ENCODE results near the gene CDC14A. TPM values are rescaled to one million over a fixed set of nuclear protein-coding genes. Genes with fewer than 3 reads are reported as not detected.

The CDC14A gene
- total RNA-seq, 2 experiments from 2014 or later: 16.0 to 18.4 TPM

DNA sequence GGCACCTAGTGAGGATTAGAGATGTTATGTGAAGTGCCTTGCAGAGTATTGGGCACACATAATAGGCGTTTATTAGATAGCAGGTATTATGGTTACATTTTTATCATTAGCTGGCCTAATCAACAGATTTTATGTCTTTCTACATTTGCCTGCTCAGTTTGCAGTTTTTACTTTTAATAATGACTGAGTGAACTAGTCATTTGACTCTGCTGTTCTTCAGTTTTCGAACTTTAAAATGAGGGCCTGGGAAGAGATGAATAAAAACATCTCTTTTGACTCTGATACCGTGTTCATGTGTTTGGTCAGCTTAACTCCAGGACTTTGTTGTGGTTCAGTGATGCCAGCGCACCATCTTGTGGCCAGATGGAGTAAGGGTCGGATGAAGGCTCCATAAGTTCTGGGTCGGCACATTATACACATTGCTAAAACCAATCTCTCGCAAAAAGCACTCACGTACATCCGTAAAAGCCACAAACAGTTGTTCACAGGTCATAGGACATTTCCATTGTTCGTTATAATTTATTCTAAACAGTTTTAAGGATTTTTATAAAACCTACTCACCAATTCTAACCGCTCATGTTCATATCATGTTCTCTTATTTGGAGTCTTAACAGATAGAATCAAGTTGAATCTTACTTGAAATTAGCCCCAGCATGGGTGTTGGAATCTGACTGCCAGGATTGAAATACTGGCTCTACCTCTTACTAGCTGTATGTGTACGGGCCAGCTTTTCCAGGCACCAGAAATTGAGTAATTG is 107.2 kb downstream of the CDC14A start:
- POLR2A ChIA-PET: interaction anchor here (0.6 to 1.6 kb wide), 2 partner anchors 106 to 193 kb away, joined by 6 read pairs; no protein-coding TSS in a partner anchor
- CTCF ChIA-PET: interaction anchor here (0.6 to 1.8 kb wide), 12 partner anchors 10 to 409 kb away, joined by 3 to 11 read pairs (median 4); no protein-coding TSS in a partner anchor

DNA sequence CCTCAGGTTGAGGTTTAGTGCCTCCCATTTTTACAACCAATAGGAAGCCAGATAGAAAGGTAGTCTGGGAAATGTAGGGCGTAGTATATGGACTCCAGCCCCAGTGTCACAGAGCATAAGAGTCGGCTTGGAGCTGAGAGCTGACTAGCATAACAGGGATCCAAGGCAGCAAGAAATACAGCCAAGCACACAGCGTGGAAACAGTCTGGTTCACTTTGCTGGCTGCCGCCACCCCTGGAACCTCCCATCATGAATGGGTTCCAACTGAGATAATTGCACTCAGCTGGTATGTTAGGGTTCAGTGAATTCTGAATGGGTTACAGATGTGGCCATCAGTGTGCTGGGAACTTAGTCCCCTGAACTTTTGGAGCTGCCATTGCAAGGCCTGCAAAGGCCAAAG is 108.9 kb downstream of the CDC14A start:
- POLR2A ChIA-PET: interaction anchor here (0.5 kb wide), 2 partner anchors 30 to 41 kb away, joined by 3 to 4 read pairs; no protein-coding TSS in a partner anchor
- CTCF ChIA-PET: interaction anchor here (1.8 kb wide), 1 partner anchor 407 kb away, joined by 11 read pairs; no protein-coding TSS in a partner anchor

DNA sequence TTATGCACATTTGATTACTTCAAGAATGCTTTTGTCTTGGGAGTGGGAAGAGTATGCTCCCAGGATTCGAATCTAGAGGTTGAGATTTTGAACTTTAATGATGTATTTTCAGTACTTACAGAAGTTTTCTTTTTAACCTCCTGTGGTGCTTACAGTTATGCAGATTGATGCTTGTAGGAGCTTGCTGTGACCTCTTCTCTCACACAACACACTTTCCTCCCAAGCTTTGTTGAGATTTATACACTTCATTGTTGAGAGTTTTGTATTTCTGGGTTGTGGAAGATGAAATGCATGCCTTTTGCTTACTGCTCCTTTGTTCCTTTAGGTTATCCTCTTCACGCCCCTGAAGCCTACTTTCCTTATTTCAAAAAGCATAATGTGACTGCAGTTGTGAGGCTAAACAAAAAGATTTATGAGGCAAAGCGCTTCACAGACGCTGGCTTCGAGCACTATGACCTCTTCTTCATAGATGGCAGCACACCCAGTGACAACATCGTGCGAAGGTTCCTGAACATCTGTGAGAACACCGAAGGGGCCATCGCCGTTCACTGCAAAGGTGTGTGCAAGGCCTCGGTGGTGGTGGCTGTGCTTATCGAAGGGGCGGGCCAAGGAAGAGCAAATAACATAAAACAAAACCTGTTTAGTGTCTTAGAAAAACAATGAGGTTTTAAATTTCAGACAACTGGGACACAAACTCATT is 110.2 kb downstream of the CDC14A start:
- CTCF ChIA-PET: interaction anchor here (2.5 kb wide), 1 partner anchor 406 kb away, joined by 13 read pairs; no protein-coding TSS in a partner anchor

DNA sequence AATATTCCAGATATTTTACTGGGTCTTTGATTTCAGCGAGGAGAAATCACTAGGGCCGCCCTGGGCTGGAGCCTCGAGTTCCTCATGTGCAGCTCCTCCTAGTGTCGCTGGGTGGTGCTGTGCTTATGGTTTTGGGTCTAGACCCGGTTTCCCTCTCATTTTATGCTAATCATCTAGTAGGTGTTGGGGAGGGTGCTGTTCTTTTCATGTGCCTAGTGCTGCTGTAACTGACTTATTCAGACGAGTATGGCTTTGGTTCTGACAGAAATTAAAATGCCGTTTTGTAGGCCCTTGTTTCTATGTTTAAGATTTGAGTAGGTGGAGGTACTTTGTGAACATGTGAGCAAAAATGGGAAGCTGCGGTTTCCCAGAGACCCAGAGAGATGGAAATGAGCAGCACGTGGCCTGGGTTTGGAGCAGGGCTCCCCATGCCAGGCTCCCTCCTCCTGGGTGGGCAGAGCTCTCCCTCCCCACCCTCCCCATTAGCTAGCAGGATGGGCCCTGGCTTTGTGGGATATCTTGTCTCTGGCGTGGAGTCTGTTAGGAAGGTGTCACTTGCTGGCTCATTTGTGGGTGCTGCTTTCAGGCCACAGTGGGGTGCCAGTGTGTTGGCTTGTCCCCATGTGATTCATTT is 111.6 kb downstream of the CDC14A start:
- POLR2A ChIA-PET: no interaction called here
- CTCF ChIA-PET: interaction anchor here (0.6 to 2.5 kb wide), 6 partner anchors 9 to 404 kb away, joined by 3 to 13 read pairs (median 4); no protein-coding TSS in a partner anchor

More for the DNA sequence above, 110.2 kb downstream of the CDC14A start:
- POLR2A ChIA-PET: no interaction called here

DNA sequence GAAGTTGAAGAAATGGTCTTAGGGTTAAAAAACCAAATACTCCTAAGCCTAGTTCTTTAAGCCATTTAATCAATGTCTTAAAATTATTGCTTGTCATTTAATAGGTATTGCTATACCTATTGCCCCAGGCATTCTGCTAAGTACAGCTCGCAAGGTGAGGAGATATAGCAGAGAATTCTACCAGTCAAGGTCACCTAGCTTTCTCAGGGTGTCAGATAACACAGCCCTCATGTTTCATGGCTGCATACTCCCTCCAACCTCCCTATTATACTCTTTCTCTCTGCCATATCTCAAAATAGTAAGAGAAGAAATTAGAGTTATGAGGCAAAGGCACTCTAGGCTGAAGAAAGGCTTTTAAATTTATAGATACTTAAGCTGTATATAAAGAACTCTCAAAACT is 117.3 kb downstream of the CDC14A start:
- ChIA-PET POLR2A (no interaction called here), CTCF (interaction anchor here (1.1 kb wide), 1 partner anchor 78 kb away, joined by 3 read pairs; no protein-coding TSS in a partner anchor)

DNA sequence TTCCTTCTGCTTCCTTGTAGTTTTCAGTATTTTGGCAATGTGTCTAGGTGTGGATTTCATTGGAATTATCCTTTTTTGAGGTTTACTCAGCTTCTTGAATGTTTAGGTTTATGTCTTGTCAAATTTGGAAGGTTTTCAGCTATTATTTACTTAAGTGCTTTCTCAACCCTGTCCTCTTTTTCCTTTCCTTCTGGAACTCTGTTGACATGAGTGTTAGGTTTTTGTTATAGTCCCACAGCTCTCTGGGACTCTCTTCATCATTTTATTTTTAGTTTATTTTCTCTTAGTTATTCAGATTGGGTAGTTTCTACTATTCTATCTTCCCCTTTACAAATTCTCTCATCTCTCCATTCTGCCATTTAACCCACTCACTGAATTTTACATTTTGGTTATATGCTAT is 122.5 kb downstream of the CDC14A start:
- POLR2A ChIA-PET: no interaction called here

DNA sequence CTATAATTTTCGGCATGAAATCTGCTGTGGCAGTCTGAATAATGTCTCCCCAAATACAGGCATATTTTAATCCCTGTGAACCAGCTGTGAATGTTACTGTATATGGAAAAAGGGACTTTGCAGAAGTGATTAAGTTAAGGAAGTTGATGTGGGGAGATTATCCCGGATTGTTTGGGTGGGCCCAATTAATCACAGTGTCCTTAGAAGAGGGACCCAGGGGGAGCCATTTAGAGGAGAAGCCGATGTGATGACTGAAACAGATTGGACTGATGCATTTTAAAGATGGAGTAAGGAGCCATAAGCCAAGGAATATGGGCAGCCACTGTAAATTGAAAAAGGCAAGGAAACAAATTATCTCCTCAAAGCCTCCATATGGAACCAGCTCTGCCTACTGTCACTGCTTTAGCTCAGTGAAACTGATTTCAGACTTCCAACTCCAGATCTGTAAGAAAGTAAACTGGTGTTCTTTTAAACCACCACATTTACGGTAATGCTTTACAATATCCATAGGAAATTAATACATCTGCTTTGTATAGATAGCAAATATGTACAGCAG is 124.5 kb downstream of the CDC14A start:
- POLR2A ChIA-PET: no interaction called here
- CTCF ChIA-PET: no interaction called here

More for the DNA sequence above, 122.5 kb downstream of the CDC14A start:
- CTCF ChIA-PET: no interaction called here

DNA sequence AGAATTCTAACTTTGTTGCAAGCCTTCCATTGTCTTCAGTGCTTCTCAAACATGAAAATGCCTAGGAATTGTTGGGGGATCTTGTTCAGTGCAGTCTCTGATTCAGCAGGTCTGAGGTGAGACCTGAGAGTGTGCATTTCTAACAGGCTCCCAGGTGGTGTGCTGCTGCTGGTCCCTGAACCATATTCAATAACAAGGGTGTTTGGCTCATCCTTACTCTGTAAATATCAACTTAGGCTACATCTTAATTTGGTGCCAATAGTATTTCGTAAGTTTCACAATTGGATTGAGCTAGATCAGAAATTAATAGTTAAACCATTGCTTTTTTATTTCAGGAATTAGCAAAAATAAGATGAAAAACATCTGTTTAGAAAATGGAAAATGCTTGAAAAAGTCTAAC is 126.5 kb downstream of the CDC14A start:
- POLR2A ChIA-PET: no interaction called here
- CTCF ChIA-PET: no interaction called here

DNA sequence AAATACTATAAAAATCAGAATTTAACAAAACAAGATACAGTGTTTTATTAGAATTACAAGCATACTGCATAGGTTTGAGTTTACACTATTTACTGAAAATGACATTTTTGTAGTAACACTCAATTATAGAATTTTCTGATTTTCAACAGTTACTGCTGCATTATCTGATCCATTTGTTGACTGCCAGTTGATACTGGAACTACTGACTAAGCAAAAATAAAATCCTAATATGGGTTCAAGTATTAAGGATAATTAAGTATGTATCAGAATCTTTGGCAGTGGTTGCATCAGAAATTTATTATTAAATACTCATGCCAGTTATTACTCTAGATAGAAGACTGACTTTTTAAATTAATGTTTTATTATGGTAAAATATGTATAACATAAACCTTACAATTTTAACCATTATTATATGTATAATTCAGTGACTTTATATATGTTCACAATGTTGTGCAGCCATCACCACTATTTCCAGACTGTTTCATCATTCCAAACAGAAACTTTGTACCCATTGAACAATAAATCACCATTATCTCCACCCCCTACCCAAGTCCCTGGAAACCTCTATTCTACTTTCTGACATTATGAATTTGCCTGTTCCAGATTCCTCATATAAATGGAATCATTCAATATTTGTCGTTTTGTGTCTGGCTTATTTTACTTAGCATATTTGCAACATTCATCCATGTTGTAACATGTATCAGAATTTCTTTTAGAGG is 127.5 kb downstream of the CDC14A start:
- ChIA-PET POLR2A (no interaction called here), CTCF (no interaction called here)

DNA sequence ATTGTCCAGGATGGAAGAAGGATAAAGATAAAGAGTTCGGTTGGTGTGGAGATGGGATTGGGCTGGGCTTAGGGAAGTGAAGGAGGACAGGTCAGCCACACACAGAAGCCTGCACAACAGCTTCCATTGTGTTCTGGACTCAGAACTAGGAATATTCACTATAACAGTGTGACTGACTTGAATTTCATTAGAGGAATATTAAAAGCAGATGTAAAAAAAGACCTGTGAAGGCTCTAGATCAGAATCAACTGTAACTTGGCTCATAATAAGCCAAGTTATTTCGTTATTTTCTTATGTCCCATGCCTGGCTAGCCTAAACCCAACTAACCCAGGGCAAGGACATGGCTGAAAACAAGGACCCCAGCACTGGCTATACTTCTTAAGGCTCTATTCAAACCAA is 129.0 kb downstream of the CDC14A start:
- POLR2A ChIA-PET: no interaction called here
- CTCF ChIA-PET: interaction anchor here (1.1 kb wide), 1 partner anchor 17 kb away, joined by 3 read pairs; no protein-coding TSS in a partner anchor

DNA sequence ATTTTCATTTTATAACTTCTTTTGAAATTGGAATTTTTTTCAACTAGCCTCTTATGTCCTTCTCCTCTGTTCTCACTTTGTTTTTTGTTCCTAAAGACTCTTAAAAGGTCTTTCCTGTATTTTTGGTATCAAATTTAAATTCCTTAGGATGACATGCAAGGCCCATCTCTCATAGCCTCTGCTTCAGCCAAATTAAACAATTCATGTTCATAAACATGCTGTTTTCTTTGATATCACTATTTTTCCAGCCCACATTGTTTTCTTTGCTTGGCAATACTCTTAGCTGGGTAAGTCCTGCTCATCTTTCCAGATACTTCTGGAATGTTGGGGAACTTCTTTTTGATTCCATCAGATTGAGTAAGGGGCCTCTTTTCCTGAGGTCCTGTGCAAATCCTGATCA is 129.9 kb downstream of the CDC14A start:
- ChIA-PET CTCF (interaction anchor here (1.1 kb wide), 1 partner anchor 18 kb away, joined by 3 read pairs; no protein-coding TSS in a partner anchor), POLR2A (no interaction called here)

DNA sequence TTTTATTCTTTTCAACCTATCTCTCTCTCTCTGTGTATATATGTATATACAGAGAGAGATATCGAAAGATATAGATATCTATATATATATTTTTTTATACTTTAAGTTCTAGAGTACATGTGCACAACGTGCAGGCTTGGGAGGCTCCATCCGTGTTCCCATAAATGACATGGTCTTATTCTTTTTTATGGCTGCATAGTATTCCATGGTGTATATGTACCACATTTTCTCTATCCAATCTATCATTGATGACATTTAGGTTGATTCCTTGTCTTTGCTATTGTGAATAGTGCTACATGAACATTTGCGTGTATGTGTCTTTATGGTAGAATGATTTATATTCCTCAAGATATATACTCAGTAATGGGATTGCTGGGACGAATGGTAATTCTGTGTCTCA is 130.4 kb downstream of the CDC14A start:
- ChIA-PET CTCF (no interaction called here), POLR2A (no interaction called here)

DNA sequence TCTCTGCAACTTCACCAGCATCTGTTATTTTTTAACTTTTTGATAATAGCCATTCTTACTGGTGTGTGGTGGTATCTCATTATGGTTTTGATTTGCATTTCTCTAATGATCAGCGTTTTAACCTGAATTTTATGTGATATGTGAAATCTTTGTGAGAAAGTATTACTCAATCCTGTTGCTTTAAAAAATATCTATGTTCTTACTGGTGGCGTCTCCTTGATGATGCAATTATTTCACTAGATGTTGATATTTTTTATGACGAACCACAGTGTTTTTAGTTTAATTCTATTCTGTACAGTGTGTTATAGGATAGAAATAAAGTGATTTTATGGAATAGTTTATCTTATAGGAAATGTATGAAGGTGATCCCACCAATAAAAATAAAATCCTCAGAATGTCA is 130.9 kb downstream of the CDC14A start:
- ChIA-PET POLR2A (no interaction called here), CTCF (no interaction called here)

DNA sequence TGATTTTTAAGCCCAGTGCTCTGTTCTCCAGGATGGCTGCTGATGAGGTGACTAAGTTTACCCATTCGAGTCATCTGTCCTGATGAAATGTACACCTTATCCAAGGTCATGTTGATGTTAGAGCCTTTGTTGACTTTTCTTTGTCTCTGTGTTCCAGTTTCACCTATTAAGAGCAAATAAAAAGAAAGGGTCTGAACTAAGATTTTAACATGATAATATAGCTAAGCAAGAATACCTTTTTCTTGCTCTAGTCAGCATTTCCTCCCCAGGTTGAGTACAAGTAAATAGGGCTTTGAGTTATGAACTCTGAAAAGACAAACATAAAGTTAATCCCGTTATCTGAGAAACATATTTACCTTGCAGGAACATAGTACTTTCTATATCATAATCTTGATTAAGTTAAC is 133.6 kb downstream of the CDC14A start:
- CTCF ChIA-PET: no interaction called here
- POLR2A ChIA-PET: no interaction called here

DNA sequence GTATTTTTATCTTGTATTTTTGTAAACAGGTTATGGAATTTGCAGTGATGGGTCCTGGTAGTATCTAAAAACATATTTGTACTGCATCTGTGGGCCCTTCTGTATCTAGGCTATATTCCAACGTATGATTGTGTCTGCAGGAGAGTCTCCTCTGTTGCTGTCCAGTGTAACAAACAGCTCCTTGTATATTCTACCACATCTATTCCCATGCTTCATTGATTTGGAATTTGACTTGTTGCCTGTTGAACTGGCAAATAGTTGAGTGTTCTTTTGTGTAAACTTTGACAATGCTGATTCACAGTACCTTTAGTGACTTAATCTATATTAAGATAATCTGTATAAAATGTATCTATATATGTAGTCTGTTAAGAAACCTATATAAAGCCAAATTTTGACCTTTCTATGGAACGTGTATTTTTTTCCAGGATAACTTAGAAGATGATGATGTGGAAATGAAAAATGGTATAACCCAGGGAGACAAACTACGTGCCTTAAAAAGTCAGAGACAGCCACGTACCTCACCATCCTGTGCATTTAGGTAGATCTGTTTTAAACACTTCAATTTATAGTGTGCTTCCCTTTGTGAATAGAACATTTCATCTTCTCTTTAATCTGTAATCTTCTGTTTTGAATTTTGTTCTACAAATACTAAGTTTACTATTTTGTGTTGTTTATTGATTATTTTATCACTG is 142.2 kb downstream of the CDC14A start:
- CTCF ChIA-PET: no interaction called here
- POLR2A ChIA-PET: no interaction called here

DNA sequence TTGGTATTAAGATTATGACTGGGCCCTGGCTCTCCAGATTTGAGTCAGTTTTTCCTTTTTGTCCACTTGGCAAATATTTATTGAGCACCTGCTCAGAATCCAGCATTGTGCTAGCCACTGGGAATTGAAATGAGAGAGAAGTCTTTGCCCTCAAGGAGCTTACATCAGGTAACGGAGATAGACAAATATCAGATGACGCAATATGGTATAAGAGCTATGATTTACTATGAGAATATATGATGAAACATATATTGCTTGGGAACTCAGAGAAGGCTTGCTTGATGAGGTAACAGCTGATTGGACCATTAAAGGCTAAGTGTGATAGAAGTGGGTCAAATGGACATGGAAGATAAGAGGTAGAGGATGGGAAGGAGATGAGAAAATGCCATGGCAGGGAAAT is 144.6 kb downstream of the CDC14A start:
- CTCF ChIA-PET: no interaction called here
- POLR2A ChIA-PET: no interaction called here

DNA sequence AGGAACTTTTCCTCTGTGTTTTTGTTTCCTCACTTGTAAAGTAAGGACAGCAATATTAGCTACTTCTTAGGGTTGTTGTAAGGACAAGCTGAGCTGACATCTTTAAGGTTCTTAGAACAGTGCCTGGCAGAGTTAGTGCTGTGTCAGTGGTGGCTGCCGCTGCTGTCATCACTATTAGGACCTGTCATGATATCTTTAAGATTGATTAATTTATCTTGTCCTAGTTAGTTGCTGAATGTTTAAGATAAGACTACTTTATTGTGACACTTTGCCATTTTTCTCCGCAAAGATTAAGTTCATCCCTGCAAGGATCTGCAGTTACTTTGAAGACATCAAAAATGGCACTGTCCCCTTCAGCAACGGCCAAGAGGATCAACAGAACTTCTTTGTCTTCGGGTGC is 145.5 kb downstream of the CDC14A start:
- CTCF ChIA-PET: no interaction called here
- POLR2A ChIA-PET: no interaction called here

DNA sequence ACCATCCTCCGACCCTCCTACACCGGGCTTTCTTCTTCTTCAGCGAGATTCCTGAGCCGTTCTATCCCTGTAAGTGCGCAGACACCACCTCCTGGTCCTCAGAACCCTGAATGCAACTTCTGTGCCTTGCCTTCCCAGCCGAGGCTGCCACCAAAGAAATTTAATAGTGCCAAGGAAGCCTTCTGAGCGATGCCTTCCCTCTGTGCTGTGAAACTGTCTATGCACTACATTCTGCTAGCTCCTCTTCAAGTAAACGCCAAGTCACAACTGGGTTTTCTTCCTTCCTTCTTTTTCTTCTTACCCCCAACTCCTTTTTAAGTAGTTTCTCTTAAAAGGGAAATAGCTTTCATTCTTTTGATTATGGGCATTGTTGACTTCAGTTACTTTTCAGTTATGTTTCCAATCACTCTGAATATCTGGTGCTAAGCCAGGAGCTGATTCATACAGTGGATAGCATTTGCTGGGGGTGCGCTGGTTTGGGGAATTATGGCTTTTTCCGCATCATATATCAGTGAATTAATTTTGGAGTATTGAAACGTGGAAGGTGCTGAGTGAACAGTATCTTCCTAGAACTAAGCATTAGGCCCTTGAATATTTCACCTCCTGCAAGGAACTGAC is 147.0 kb downstream of the CDC14A start:
- POLR2A ChIA-PET: no interaction called here
- CTCF ChIA-PET: no interaction called here

Measured in activated CD8-positive, alpha-beta memory T cell treated with anti-CD3 and anti-CD28 coated beads for 36 hours (primary cell).